A549 treated with DMSO at 1 μM for 4 hours (cell line): ENCODE data around the gene OR1A1. TPM values are rescaled to one million over a fixed set of nuclear protein-coding genes. Genes with fewer than 3 reads are reported as not detected.

Experiments used
- total RNA-seq: library from RNA; stranded (reverse); fragments of 200-300 nt; extraction: Qiagen RNA extraction; gene quantifications from 5 replicates; pipeline ENCODE4 v1.2.3, GENCODE V29; 2022; ENCODE audit warnings: low read depth

OR1A1 gene
- total RNA-seq = not detected in 5 replicates

GRCh38 chr17:3207367-3207766, at the start of gene OR1A1:
Gene OR1A1, plus strand, starts transcription at chr17:3207667. Its CDS starts 7,954 bp downstream, at chr17:3215621.

DNA sequence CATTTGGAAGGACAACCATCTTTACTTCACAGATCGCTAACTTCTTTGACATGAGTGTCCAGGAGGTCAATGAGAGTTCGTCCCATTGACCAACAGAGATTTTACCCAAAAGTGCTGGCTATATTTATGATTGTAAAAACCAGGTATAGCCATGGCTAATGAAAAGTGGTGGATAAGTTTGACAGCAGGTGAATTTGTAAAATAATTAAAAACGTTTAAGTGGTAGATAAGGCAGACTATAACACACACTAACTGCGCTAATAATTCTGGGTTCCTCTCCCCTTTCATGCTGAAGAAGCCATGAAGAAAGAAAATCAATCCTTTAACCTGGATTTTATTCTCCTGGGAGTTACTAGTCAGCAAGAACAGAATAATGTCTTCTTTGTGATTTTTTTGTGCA, 10.2 kb upstream of the OR1A1 start, which contains the start of gene OR1A2:
OR1A2 (plus strand) TSS at position 301 of the 400 bp plus-strand sequence; CDS start at position 301, 0 bp downstream.

Other genes with a start within 250 kb of the OR1A1 start
- gene OR1D5, start 144.1 kb upstream of the OR1A1 start, total RNA-seq = not detected in 5 replicates
- not detected in 5 replicates for gene OR1D2, start 103.2 kb upstream of the OR1A1 start, total RNA-seq
- gene OR1G1, start 80.1 kb upstream of the OR1A1 start, total RNA-seq = not detected in 5 replicates
- not detected in 5 replicates for gene OR1A2, start 10.1 kb upstream of the OR1A1 start, total RNA-seq
- gene OR3A1, start 90.7 kb downstream of the OR1A1 start, total RNA-seq = not detected in 5 replicates
- gene OR3A2, start 178.6 kb downstream of the OR1A1 start, total RNA-seq = not detected in 5 replicates
- not detected in 5 replicates for gene OR1E1, start 190.7 kb downstream of the OR1A1 start, total RNA-seq
- not detected in 5 replicates for gene OR3A3, start 203.7 kb downstream of the OR1A1 start, total RNA-seq
- not detected in 5 replicates for gene OR1E2, start 226.2 kb downstream of the OR1A1 start, total RNA-seq